Measurements from ENCODE around the gene CORO1C. TPM values are rescaled to one million over a fixed set of nuclear protein-coding genes. Genes with fewer than 3 reads are reported as not detected.
"Not testable (repeated sequence)": the region's sequence is repeated elsewhere in the genome, so short reads cannot be mapped to it uniquely, and the experiment has no call there.

Gene CORO1C
- total and polyA plus RNA-seq, 2 donors (not counting 3 experiments of a cell fraction or from before 2014, with no cell fraction given), result 150 to 240 TPM

DNA sequence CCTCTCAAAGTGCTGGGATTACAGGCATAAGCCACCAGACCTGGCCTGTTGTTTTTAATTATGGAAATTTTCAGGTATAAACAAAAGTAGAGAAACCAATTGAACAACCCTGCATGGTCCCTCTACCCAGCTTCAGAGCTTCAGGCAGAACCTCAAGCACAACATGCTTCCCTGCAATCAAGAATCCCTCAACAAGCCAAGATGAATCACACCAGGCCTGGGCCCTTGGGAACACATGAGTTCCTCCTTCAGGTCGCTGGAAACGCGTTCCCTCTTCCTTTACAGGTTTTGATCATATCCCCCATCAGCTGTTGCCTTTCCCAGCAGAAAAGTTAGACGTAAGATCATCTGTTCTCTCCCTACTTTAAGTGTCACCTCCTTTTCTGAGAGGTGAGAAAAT lies 20.5 kb upstream of the CORO1C start:
- Histone ChIP-seq H3K36me3 (ENCODE audit: control insufficient read depth in 2 of 2, extremely low read depth in 1 of 2, insufficient read depth in 2 of 2, low read length in 2 of 2) (no peaks in the 10 kb centered on the region), H3K4me2 (ENCODE audit: insufficient read depth, low read length) (no peak overlapping the region), H3K9me1 (replicated peaks; ENCODE audit: control insufficient read depth, extremely low read depth, insufficient read depth, low read length) (no peaks in the 10 kb centered on the region), H4K20me1 (replicated peaks; ENCODE audit: control insufficient read depth, extremely low read depth, insufficient read depth, low read length) (no peaks in the 10 kb centered on the region), H3K79me2 (ENCODE audit: control insufficient read depth, insufficient read depth, low read length) (no peaks in the 10 kb centered on the region), H3K9me3 (replicated peaks; ENCODE audit: control insufficient read depth, insufficient read depth, low read length) (no peaks in the 10 kb centered on the region), H2AFZ (ENCODE audit: low read depth, low read length) (no peak overlapping the region), H3K4me1 (ENCODE audit: control insufficient read depth, extremely low read depth, insufficient read depth, low read length) (no peaks in the 10 kb centered on the region), H3K27ac (ENCODE audit: insufficient read depth, low read depth, low read length) (no peak overlapping the region), H3K27me3 (ENCODE audit: control insufficient read depth in 2 of 2, insufficient read depth in 2 of 2, low read length in 2 of 2) (no peaks in the 10 kb centered on the region), H3K4me3 (replicated peaks in 1 of 3; ENCODE audit: insufficient read depth in 1 of 3, low read depth in 1 of 3, low read length in 3 of 3) (no peak overlapping the region), H3K9ac (replicated peaks; ENCODE audit: extremely low read depth, insufficient read depth, low read length) (no peak overlapping the region)
- intact Hi-C loops (cut with micrococcal nuclease), result no loop called here
- DNase-seq (ENCODE audit: low read depth, low spot score) (no peak), FAIRE-seq (no peak)
- dilution Hi-C loops (cut with MboI; ENCODE audit: extremely low pct_ligation_motif_present, low sequenced_read_pairs), result no loop called here
- BruUV-seq (replicated peaks), result no TSS peak
- no peak for TF ChIP-seq JUN (IDR thresholded peaks at IDR 0.05; ENCODE audit: borderline replicate concordance, insufficient read depth, insufficient read length, low read depth)
- no peak for TF ChIP-seq POLR2A (IDR thresholded peaks at IDR 0.05; ENCODE audit: low read depth, low read length)
- TF ChIP-seq, protein P1, sequence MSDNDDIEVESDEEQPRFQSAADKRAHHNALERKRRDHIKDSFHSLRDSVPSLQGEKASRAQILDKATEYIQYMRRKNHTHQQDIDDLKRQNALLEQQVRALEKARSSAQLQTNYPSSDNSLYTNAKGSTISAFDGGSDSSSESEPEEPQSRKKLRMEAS (IDR thresholded peaks at IDR 0.05; ENCODE audit: insufficient read depth, insufficient read length), result no peak
- TF ChIP-seq GATA2 (IDR thresholded peaks at IDR 0.05; ENCODE audit: insufficient read depth, insufficient read length, low read depth, low read length), result no peak
- no peak for TF ChIP-seq POLR2AphosphoS5 (IDR thresholded peaks at IDR 0.05; ENCODE audit: insufficient read depth, low read depth, low read length)
- CTCF ChIA-PET, result interaction anchor here (0.9 to 1.1 kb wide), 2 partner anchors 9 to 87 kb away, joined by 3 read pairs; no protein-coding TSS in a partner anchor
- POLR2A ChIA-PET, result no interaction called here

DNA sequence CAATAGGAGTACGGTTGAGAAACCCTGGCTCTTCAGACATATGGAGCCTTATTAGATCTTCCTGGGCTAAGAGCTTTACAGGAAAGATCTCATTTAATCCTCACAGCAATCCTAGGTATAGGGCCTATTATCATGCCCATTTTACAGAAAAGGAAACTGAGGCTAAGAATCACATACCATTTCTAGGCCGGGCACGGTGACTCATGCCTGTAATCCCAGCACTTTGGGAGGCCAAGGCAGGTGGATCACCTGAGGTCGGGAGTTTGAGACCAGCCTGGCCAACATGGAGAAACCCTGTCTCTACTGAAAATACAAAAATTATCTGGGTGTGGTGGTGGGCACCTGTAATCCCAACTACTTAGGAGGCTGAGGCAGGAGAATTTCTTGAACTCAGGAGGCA lies 19.7 kb upstream of the CORO1C start:
- H3K4me3 ChIP-seq (replicated peaks in 1 of 3; ENCODE audit: insufficient read depth in 1 of 3, low read depth in 1 of 3, low read length in 3 of 3); BruUV-seq (replicated peaks); H3K9me1 ChIP-seq (replicated peaks; ENCODE audit: control insufficient read depth, extremely low read depth, insufficient read depth, low read length); H3K27ac ChIP-seq (ENCODE audit: insufficient read depth, low read depth, low read length); H4K20me1 ChIP-seq (replicated peaks; ENCODE audit: control insufficient read depth, extremely low read depth, insufficient read depth, low read length); H3K9me3 ChIP-seq (replicated peaks; ENCODE audit: control insufficient read depth, insufficient read depth, low read length); H3K9ac ChIP-seq (replicated peaks; ENCODE audit: extremely low read depth, insufficient read depth, low read length); DNase-seq (ENCODE audit: low read depth, low spot score); H3K79me2 ChIP-seq (ENCODE audit: control insufficient read depth, insufficient read depth, low read length); intact Hi-C loops (cut with micrococcal nuclease); H2AFZ ChIP-seq (ENCODE audit: low read depth, low read length); POLR2A ChIA-PET; H3K36me3 ChIP-seq (ENCODE audit: control insufficient read depth in 2 of 2, extremely low read depth in 1 of 2, insufficient read depth in 2 of 2, low read length in 2 of 2); H3K4me2 ChIP-seq (ENCODE audit: insufficient read depth, low read length); H3K4me1 ChIP-seq (ENCODE audit: control insufficient read depth, extremely low read depth, insufficient read depth, low read length); H3K27me3 ChIP-seq (ENCODE audit: control insufficient read depth in 2 of 2, insufficient read depth in 2 of 2, low read length in 2 of 2); FAIRE-seq; dilution Hi-C loops (cut with MboI; ENCODE audit: extremely low pct_ligation_motif_present, low sequenced_read_pairs): not testable (repeated sequence)
- CTCF ChIA-PET, result interaction anchor here (1.1 kb wide), 1 partner anchor 16 kb away, joined by 3 read pairs; no protein-coding TSS in a partner anchor

Measured in endothelial cell of umbilical vein (primary cell).